ENCODE results near the gene PER1. TPM values are rescaled to one million over a fixed set of nuclear protein-coding genes. Genes with fewer than 3 reads are reported as not detected.

The PER1 gene
- total and polyA plus RNA-seq, 10 of the 15 experiments (the other 5 are each of a cell fraction or from before 2014, with no cell fraction given) = 0.02 to 25.1 (median 5.4) TPM

DNA sequence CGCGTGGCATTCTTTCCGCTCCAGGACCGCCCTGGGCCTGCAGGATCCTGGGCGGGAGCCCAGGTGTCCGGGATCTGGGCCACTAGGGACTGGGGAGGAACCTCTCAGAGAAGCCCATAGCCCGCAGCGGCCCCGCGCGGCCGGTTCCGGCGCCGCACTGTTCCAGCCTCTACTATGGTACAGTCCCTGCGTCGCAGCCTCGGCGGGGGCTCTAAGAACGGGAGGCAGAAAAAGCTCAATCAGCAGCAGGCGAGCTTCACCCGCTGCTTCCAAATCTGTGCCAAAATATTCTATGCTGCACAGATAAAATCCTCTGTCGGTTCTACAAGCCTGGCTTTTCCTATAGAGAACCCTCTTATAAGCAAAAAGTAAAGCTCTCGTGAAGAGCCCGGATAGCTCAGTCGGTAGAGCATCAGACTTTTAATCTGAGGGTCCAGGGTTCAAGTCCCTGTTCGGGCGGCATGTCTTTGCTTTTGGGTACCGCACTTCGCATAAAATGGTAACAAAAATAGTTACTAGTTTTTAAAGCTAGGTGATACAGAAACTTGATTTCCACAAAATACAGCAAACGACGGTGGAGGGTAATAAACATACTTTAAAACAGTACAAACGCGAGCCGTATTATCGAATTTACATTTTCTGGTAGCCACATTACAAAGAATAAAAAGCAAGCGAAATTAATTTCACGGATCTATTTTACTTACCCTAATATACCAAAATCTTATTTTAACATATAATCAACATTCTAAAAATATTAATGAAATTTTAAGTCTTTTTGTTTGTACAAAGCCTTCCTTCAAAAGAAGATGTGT is 33.2 kb downstream of the PER1 start (continued):
- peak; percentile 85 to 94 (median 93) for TF ChIP-seq CTCF (IDR thresholded peaks at IDR 0.05 in 2 of 3, conservative IDR thresholded peaks at IDR 0.05 in 1 of 3; ENCODE audit: control insufficient read depth in 2 of 3, extremely low read depth in 1 of 3, insufficient read depth in 1 of 3, low read depth in 3 of 3, low read length in 3 of 3)
- TF ChIP-seq MEF2A (IDR thresholded peaks at IDR 0.05; ENCODE audit: insufficient read depth, low read depth, low read length) = peak; percentile 50; the same call in 1 of the 2 replicates
- TF ChIP-seq IRF4 (IDR thresholded peaks at IDR 0.05; ENCODE audit: low read depth, low read length) = peak; percentile 10; the same call in 1 of the 2 replicates
- TF ChIP-seq KLF5 (IDR thresholded peaks at IDR 0.05; ENCODE audit: partially characterized antibody) = peak; percentile 90
- TF ChIP-seq NKRF (conservative IDR thresholded peaks at IDR 0.05) = 0 out of 2 replicates have a peak, but pooled peaks have one; percentile 23
- TF ChIP-seq MYB (IDR thresholded peaks at IDR 0.05; ENCODE audit: borderline replicate concordance, low read depth, low read length) = no peak
- TF ChIP-seq USF1 (IDR thresholded peaks at IDR 0.05; ENCODE audit: borderline replicate concordance, extremely low read length, insufficient read depth, low read depth, low read length) = no peak
- TF ChIP-seq TBL1XR1 (IDR thresholded peaks at IDR 0.05; ENCODE audit: low read depth, low read length) = peak; percentile 83
- TF ChIP-seq TARDBP (IDR thresholded peaks at IDR 0.05; ENCODE audit: borderline replicate concordance) = peak; percentile 93
- TF ChIP-seq ZBTB33 (IDR thresholded peaks at IDR 0.05) = no peak
- TF ChIP-seq RBBP5 (conservative IDR thresholded peaks at IDR 0.05) = no peak
- no peak for TF ChIP-seq BCL11A (IDR thresholded peaks at IDR 0.05; ENCODE audit: low read depth, low read length)
- TF ChIP-seq SUPT20H (IDR thresholded peaks at IDR 0.05; ENCODE audit: borderline replicate concordance, control insufficient read depth, low read depth, low read length) = no peak
- peak; percentile 45; the same call in 1 of the 2 replicates for TF ChIP-seq ASH2L (IDR thresholded peaks at IDR 0.05; ENCODE audit: borderline replicate concordance, low read depth)
- TF ChIP-seq SMAD5 (IDR thresholded peaks at IDR 0.05; ENCODE audit: low read depth) = no peak
- TF ChIP-seq RELA (IDR thresholded peaks at IDR 0.05; ENCODE audit: borderline replicate concordance, partially characterized antibody) = peak; percentile 40
- 0 out of 2 replicates have a peak, but pooled peaks have one; percentile 28 for TF ChIP-seq CEBPZ (IDR thresholded peaks at IDR 0.05; ENCODE audit: low read depth, low read length)
- TF ChIP-seq ZNF217 (IDR thresholded peaks at IDR 0.05) = no peak
